K562 (cell line): ENCODE data around the gene NET1. TPM values are rescaled to one million over a fixed set of nuclear protein-coding genes. Genes with fewer than 3 reads are reported as not detected.

Experiments used
- CBFB ChIP-seq: sonication (generic); formaldehyde crosslinking; IDR thresholded peaks from 2 replicates; pipeline ENCODE4 v1.4.0; 2020; ENCODE audit warnings: mild to moderate bottlenecking, missing genetic modification reagents
- CREB3 ChIP-seq: fragments of 450-650 bp; conservative IDR thresholded peaks from 2 replicates; pipeline ENCODE4 v1.6.1; 2016; ENCODE audit warnings: missing genetic modification characterization, low read depth, mild to moderate bottlenecking, missing compliant biosample characterization, moderate library complexity
- FUS ChIP-seq: fragments of 200-400 bp; formaldehyde crosslinking; optimal IDR thresholded peaks from 2 replicates; pipeline ENCODE3; 2017; ENCODE audit warnings: low read depth, low read length
- JUN ChIP-seq, 2 experiments: sonication (generic) in 1 of 2; formaldehyde crosslinking in 1 of 2; IDR thresholded peaks; 2 replicates each; pipeline versions ENCODE4 v1.6.1 to v1.8.0; 2012 to 2022; ENCODE audit warnings: borderline replicate concordance in 2 of 2, mild to moderate bottlenecking in 2 of 2, improper control_type of control experiment in 1 of 2, low read depth in 1 of 2, low read length in 1 of 2, missing genetic modification reagents in 1 of 2
- RB1 ChIP-seq: fragments of 450-650 bp; IDR thresholded peaks from 2 replicates; pipeline ENCODE4 v1.6.1; 2017; ENCODE audit warnings: low read depth, mild to moderate bottlenecking
- TBP ChIP-seq: optimal IDR thresholded peaks from 2 replicates; pipeline ENCODE3; 2011; ENCODE audit warnings: low read depth, low read length, improper control_type of control experiment
- TFE3 ChIP-seq: fragments of 450-650 bp; formaldehyde crosslinking; IDR thresholded peaks from 2 replicates; pipeline ENCODE4 v1.4.0; 2020; ENCODE audit warnings: mild to moderate bottlenecking, mixed read lengths
- ZNF121 ChIP-seq: sonication (generic); formaldehyde crosslinking; conservative IDR thresholded peaks from 2 replicates; pipeline ENCODE4 v1.8.0; 2022; ENCODE audit warnings: missing genetic modification reagents
- ZNF253 ChIP-seq: fragments of 250-450 bp; sonication (Bioruptor Pico); conservative IDR thresholded peaks from 2 replicates; pipeline ENCODE4 v1.6.1; 2021; ENCODE audit warnings: mild to moderate bottlenecking
- ZNF551 ChIP-seq: fragments of 250-450 bp; sonication (Bioruptor Pico); IDR thresholded peaks from 2 replicates; pipeline ENCODE4 v1.5.0; 2021; ENCODE audit warnings: mild to moderate bottlenecking, moderate library complexity
- ZNF77 ChIP-seq: fragments of 250-450 bp; sonication (Bioruptor Pico); IDR thresholded peaks from 2 replicates; pipeline ENCODE4 v1.5.0; 2020
- polyA plus RNA-seq, 8 experiments: library from polyadenylated mRNA; depleted of rRNA in 4 of 8; stranded (reverse) in 5 of 8; unstranded in 3 of 8; fragments of >200 nt; fragmentation: Nextera tagmentation in 2 of 8; fragmentation: Illumina TruSeq in 1 of 8; extraction: Ambion mirVana in 2 of 8; extraction: Trizol in 1 of 8; gene quantifications; 2 replicates each; pipeline versions ENCODE4 v1.2.1 to v1.2.3, GENCODE V29; 2011 to 2014; ENCODE audit warnings: inconsistent platforms in 1 of 8, missing spikeins in 1 of 8
- total RNA-seq, 7 experiments: library from RNA; depleted of rRNA in 6 of 7; stranded (reverse); fragments of >200 nt in 6 of 7; fragmentation: Illumina TruSeq in 2 of 7; extraction: Trizol in 2 of 7; gene quantifications; 2 replicates each; pipeline versions ENCODE4 v1.2.1 to v1.2.3, GENCODE V29; 2011 to 2021; ENCODE audit warnings: low replicate concordance in 1 of 7
- TF ChIP-seq, protein P1 (sequence below): fragments of 450-650 bp; IDR thresholded peaks from 2 replicates; pipeline ENCODE4 v1.6.1; 2018; ENCODE audit not compliant: partially characterized antibody
- TF ChIP-seq, protein P2 (sequence below), 2 experiments: fragments of 450-650 bp; IDR thresholded peaks; 2 replicates each; pipeline ENCODE4 v1.6.1; 2016
- TF ChIP-seq, protein P3 (sequence below), 3 experiments: IDR thresholded peaks in 2 of 3; conservative IDR thresholded peaks in 1 of 3; 2 replicates each; pipeline ENCODE4 v1.5.1; 2011 to 2012; ENCODE audit warnings: low read length in 3 of 3, mild to moderate bottlenecking in 3 of 3, control low read depth in 2 of 3, improper control_type of control experiment in 1 of 3, inconsistent platforms in 1 of 3, low read depth in 1 of 3, mixed read lengths in 1 of 3, moderate library complexity in 1 of 3; ENCODE audit not compliant: insufficient read depth in 2 of 3
- TF ChIP-seq, protein P4 (sequence below): fragments of 150-350 bp; conservative IDR thresholded peaks from 2 replicates; pipeline ENCODE4 v1.6.1; 2014; ENCODE audit warnings: low read length

Gene NET1
- total and polyA plus RNA-seq, 9 of the 15 experiments (the other 6 are each of a cell fraction or from before 2014, with no cell fraction given), result 47.4 to 258 (median 106) TPM

- no peak for TF ChIP-seq JUN (IDR thresholded peaks at IDR 0.05; ENCODE audit: borderline replicate concordance, low read depth, low read length)
- no peak for TF ChIP-seq JUN (CRISPR knock-in tag; IDR thresholded peaks at IDR 0.05; ENCODE audit: borderline replicate concordance)
- TF ChIP-seq, protein P1, sequence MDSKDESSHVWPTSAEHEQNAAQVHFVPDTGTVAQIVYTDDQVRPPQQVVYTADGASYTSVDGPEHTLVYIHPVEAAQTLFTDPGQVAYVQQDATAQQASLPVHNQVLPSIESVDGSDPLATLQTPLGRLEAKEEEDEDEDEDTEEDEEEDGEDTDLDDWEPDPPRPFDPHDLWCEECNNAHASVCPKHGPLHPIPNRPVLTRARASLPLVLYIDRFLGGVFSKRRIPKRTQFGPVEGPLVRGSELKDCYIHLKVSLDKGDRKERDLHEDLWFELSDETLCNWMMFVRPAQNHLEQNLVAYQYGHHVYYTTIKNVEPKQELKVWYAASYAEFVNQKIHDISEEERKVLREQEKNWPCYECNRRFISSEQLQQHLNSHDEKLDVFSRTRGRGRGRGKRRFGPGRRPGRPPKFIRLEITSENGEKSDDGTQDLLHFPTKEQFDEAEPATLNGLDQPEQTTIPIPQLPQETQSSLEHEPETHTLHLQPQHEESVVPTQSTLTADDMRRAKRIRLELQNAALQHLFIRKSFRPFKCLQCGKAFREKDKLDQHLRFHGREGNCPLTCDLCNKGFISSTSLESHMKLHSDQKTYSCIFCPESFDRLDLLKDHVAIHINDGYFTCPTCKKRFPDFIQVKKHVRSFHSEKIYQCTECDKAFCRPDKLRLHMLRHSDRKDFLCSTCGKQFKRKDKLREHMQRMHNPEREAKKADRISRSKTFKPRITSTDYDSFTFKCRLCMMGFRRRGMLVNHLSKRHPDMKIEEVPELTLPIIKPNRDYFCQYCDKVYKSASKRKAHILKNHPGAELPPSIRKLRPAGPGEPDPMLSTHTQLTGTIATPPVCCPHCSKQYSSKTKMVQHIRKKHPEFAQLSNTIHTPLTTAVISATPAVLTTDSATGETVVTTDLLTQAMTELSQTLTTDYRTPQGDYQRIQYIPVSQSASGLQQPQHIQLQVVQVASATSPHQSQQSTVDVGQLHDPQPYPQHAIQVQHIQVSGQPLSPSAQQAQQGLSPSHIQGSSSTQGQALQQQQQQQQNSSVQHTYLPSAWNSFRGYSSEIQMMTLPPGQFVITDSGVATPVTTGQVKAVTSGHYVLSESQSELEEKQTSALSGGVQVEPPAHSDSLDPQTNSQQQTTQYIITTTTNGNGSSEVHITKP, result no peak
- TF ChIP-seq, protein P2, sequence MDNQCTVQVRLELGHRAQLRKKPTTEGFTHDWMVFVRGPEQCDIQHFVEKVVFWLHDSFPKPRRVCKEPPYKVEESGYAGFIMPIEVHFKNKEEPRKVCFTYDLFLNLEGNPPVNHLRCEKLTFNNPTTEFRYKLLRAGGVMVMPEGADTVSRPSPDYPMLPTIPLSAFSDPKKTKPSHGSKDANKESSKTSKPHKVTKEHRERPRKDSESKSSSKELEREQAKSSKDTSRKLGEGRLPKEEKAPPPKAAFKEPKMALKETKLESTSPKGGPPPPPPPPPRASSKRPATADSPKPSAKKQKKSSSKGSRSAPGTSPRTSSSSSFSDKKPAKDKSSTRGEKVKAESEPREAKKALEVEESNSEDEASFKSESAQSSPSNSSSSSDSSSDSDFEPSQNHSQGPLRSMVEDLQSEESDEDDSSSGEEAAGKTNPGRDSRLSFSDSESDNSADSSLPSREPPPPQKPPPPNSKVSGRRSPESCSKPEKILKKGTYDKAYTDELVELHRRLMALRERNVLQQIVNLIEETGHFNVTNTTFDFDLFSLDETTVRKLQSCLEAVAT (IDR thresholded peaks at IDR 0.05), result peak; percentile 36 to 63; a peak in 3 of 4 replicates
- no peak for TF ChIP-seq ZNF77
- TF ChIP-seq, protein P3, sequence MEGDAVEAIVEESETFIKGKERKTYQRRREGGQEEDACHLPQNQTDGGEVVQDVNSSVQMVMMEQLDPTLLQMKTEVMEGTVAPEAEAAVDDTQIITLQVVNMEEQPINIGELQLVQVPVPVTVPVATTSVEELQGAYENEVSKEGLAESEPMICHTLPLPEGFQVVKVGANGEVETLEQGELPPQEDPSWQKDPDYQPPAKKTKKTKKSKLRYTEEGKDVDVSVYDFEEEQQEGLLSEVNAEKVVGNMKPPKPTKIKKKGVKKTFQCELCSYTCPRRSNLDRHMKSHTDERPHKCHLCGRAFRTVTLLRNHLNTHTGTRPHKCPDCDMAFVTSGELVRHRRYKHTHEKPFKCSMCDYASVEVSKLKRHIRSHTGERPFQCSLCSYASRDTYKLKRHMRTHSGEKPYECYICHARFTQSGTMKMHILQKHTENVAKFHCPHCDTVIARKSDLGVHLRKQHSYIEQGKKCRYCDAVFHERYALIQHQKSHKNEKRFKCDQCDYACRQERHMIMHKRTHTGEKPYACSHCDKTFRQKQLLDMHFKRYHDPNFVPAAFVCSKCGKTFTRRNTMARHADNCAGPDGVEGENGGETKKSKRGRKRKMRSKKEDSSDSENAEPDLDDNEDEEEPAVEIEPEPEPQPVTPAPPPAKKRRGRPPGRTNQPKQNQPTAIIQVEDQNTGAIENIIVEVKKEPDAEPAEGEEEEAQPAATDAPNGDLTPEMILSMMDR (IDR thresholded peaks at IDR 0.05 in 2 of 3, conservative IDR thresholded peaks at IDR 0.05 in 1 of 3; ENCODE audit: insufficient read depth in 2 of 3, low read depth in 1 of 3, low read length in 3 of 3), result no peak
- 0 out of 2 replicates have a peak, but pooled peaks have one; percentile 19 for TF ChIP-seq CREB3 (tag)
- TF ChIP-seq ZNF551 (CRISPR knock-in tag), result no peak
- TF ChIP-seq FUS, result no peak
- no peak for TF ChIP-seq ZNF253 (CRISPR knock-in tag)
- TF ChIP-seq, protein P4, sequence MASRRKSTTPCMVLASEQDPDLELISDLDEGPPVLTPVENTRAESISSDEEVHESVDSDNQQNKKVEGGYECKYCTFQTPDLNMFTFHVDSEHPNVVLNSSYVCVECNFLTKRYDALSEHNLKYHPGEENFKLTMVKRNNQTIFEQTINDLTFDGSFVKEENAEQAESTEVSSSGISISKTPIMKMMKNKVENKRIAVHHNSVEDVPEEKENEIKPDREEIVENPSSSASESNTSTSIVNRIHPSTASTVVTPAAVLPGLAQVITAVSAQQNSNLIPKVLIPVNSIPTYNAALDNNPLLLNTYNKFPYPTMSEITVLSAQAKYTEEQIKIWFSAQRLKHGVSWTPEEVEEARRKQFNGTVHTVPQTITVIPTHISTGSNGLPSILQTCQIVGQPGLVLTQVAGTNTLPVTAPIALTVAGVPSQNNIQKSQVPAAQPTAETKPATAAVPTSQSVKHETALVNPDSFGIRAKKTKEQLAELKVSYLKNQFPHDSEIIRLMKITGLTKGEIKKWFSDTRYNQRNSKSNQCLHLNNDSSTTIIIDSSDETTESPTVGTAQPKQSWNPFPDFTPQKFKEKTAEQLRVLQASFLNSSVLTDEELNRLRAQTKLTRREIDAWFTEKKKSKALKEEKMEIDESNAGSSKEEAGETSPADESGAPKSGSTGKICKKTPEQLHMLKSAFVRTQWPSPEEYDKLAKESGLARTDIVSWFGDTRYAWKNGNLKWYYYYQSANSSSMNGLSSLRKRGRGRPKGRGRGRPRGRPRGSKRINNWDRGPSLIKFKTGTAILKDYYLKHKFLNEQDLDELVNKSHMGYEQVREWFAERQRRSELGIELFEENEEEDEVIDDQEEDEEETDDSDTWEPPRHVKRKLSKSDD, result no peak
- no peak for TF ChIP-seq CBFB (CRISPR knock-in tag)
- TF ChIP-seq TBP, result no peak
- TF ChIP-seq TFE3, result no peak
- TF ChIP-seq RB1, result no peak
- TF ChIP-seq ZNF121 (CRISPR knock-in tag), result no peak
Observed at GRCh38 chr10:5449227-5449626, 36.9 kb downstream of the NET1 start (continued).
